Measurements from ENCODE around the gene ARAP2.

Gene ARAP2

GRCh38 chr4:36285784-36286480 lies 41.6 kb upstream of the ARAP2 start:
- no peak for TF ChIP-seq SIN3A (IDR thresholded peaks at IDR 0.05; ENCODE audit: borderline replicate concordance, insufficient read depth, low read length)
- TF ChIP-seq TAF1 (IDR thresholded peaks at IDR 0.05; ENCODE audit: borderline replicate concordance, insufficient read depth, low read length), result no peak
- no peak for TF ChIP-seq POLR2AphosphoS5 (IDR thresholded peaks at IDR 0.05; ENCODE audit: low read depth, low read length)
- no peak for TF ChIP-seq REST (IDR thresholded peaks at IDR 0.05; ENCODE audit: insufficient read depth in 1 of 2, low read depth in 2 of 2, low read length in 2 of 2)
- no peak for TF ChIP-seq FOXP2 (optimal IDR thresholded peaks at IDR 0.05; ENCODE audit: borderline replicate concordance, extremely low read depth, extremely low read length, insufficient read depth)

- no peak for TF ChIP-seq SIN3A (IDR thresholded peaks at IDR 0.05; ENCODE audit: borderline replicate concordance, insufficient read depth, low read length)
- TF ChIP-seq POLR2AphosphoS5 (IDR thresholded peaks at IDR 0.05; ENCODE audit: low read depth, low read length), result no peak
- TF ChIP-seq FOXP2 (optimal IDR thresholded peaks at IDR 0.05; ENCODE audit: borderline replicate concordance, extremely low read depth, extremely low read length, insufficient read depth), result no peak
- no peak for TF ChIP-seq REST (IDR thresholded peaks at IDR 0.05; ENCODE audit: insufficient read depth in 1 of 2, low read depth in 2 of 2, low read length in 2 of 2)
- no peak for TF ChIP-seq TAF1 (IDR thresholded peaks at IDR 0.05; ENCODE audit: borderline replicate concordance, insufficient read depth, low read length)
Measured at GRCh38 chr4:36283912-36284465, 39.7 kb upstream of the ARAP2 start.

GRCh38 chr4:36282503-36283030 lies 38.3 kb upstream of the ARAP2 start:
- no peak for TF ChIP-seq REST (IDR thresholded peaks at IDR 0.05; ENCODE audit: insufficient read depth in 1 of 2, low read depth in 2 of 2, low read length in 2 of 2)

GRCh38 chr4:36281384-36282106 lies 37.2 kb upstream of the ARAP2 start, which contains the start of gene DTHD1:
TSS of gene DTHD1 (plus strand) at chr4:36281616. CDS start at chr4:36281759, 143 bp downstream.
- no peak for TF ChIP-seq FOXP2 (optimal IDR thresholded peaks at IDR 0.05; ENCODE audit: borderline replicate concordance, extremely low read depth, extremely low read length, insufficient read depth)
- TF ChIP-seq POLR2AphosphoS5 (IDR thresholded peaks at IDR 0.05; ENCODE audit: low read depth, low read length), result no peak
- TF ChIP-seq REST (IDR thresholded peaks at IDR 0.05; ENCODE audit: insufficient read depth in 1 of 2, low read depth in 2 of 2, low read length in 2 of 2), result no peak
- TF ChIP-seq SIN3A (IDR thresholded peaks at IDR 0.05; ENCODE audit: borderline replicate concordance, insufficient read depth, low read length), result no peak
- no peak for TF ChIP-seq TAF1 (IDR thresholded peaks at IDR 0.05; ENCODE audit: borderline replicate concordance, insufficient read depth, low read length)

Measured in PFSK-1 (cell line).